ENCODE measurements around the gene SHE. TPM values are rescaled to one million over a fixed set of nuclear protein-coding genes. Genes with fewer than 3 reads are reported as not detected.

The SHE gene
- total and polyA plus RNA-seq, 10 of the 15 experiments (the other 5 are each of a cell fraction or from before 2014, with no cell fraction given): under 0.01 to 0.05 (median 0.03) TPM; not detected in 3

DNA sequence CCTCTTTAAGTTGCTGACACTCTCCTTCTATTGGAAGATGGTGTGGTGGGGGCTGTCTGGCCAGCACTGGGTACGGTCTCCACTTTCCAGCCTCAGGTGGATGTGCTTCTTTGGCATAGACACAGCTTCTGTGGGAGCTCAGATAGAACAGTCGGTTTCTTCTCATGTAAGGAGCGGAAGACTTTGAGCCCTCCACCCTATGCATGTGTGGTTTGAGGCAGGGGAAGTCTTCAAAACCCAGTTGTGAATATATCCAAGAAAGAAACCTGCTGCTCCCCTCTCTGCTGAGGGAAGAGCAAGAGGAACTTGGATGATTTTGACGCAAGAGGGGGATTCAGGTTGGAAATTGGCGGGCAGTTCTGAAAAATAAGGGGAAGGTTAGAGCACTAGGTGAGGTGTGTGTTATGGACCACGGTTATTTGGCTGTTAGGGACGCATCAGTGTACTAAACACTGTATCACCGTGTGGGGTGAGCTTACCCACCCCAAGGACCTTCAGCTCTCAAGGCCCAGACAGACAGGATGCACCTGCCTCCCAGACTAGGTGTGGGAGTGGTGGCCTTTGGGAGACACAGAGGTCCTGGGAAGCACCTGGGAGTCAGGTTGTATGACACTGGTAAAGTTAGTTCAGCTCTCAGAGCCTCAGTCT, 60.8 kb downstream of the SHE start:
- DNase-seq (ENCODE audit: low read depth, low spot score) (no peak), FAIRE-seq (no peak), ATAC-seq (no peak)
- TF ChIP-seq TCF3 (IDR thresholded peaks at IDR 0.05; ENCODE audit: borderline replicate concordance, insufficient read depth, low read depth, low read length) (no peak), SREBF2 (IDR thresholded peaks at IDR 0.05; ENCODE audit: low read length) (no peak), ESRRA (IDR thresholded peaks at IDR 0.05; ENCODE audit: low read length) (no peak), SPI1 (IDR thresholded peaks at IDR 0.05; ENCODE audit: borderline replicate concordance, insufficient read depth, low read depth, low read length) (no peak), SUZ12 (IDR thresholded peaks at IDR 0.05; ENCODE audit: unreplicated experiment) (no peak)
- TF ChIP-seq, protein P1, sequence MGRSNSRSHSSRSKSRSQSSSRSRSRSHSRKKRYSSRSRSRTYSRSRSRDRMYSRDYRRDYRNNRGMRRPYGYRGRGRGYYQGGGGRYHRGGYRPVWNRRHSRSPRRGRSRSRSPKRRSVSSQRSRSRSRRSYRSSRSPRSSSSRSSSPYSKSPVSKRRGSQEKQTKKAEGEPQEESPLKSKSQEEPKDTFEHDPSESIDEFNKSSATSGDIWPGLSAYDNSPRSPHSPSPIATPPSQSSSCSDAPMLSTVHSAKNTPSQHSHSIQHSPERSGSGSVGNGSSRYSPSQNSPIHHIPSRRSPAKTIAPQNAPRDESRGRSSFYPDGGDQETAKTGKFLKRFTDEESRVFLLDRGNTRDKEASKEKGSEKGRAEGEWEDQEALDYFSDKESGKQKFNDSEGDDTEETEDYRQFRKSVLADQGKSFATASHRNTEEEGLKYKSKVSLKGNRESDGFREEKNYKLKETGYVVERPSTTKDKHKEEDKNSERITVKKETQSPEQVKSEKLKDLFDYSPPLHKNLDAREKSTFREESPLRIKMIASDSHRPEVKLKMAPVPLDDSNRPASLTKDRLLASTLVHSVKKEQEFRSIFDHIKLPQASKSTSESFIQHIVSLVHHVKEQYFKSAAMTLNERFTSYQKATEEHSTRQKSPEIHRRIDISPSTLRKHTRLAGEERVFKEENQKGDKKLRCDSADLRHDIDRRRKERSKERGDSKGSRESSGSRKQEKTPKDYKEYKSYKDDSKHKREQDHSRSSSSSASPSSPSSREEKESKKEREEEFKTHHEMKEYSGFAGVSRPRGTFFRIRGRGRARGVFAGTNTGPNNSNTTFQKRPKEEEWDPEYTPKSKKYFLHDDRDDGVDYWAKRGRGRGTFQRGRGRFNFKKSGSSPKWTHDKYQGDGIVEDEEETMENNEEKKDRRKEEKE (IDR thresholded peaks at IDR 0.05): no peak
- Histone ChIP-seq H3K79me2 (ENCODE audit: control insufficient read depth, insufficient read depth, low read length) (no peaks in the 10 kb centered on the region), H4K20me1 (ENCODE audit: control insufficient read depth, insufficient read depth) (no peaks in the 10 kb centered on the region; the same call in 1 of the 2 replicates), H3K4me3 (no peak overlapping the region), H3K27ac (ENCODE audit: control insufficient read depth, insufficient read depth) (no peak overlapping the region), H2AFZ (ENCODE audit: control insufficient read depth, low read depth, low read length) (no peak overlapping the region), H3K4me2 (ENCODE audit: control insufficient read depth, insufficient read depth) (no peak overlapping the region), H3K9ac (ENCODE audit: control insufficient read depth, insufficient read depth, low read length) (no peak overlapping the region), H3K36me3 (ENCODE audit: control insufficient read depth in 2 of 2, insufficient read depth in 2 of 2, low read length in 1 of 2) (no peaks in the 10 kb centered on the region), H3K4me1 (ENCODE audit: control insufficient read depth, insufficient read depth, low read length) (peaks cover 43% of the 10 kb centered on the region), H3K27me3 (replicated peaks in 1 of 2; ENCODE audit: control insufficient read depth in 2 of 2, insufficient read depth in 2 of 2, low read length in 1 of 2) (no peaks in the 10 kb centered on the region), H3K9me3 (replicated peaks; ENCODE audit: control insufficient read depth, insufficient read depth, low read length) (no peaks in the 10 kb centered on the region; the same call in 1 of the 3 replicates)
- SMC1A ChIA-PET (ENCODE audit: uncharacterized antibody, unreplicated experiment): interaction anchor here (1.5 to 6.3 kb wide), 5 partner anchors 9 to 43 kb away, joined by 4 to 89 read pairs (median 6); no protein-coding TSS in a partner anchor
- in situ Hi-C loops (cut with MboI): no loop called here
- POLR2A ChIA-PET: interaction anchor here (0.6 to 2.2 kb wide), 6 partner anchors 21 to 83 kb away, joined by 3 to 6 read pairs (median 3); no protein-coding TSS in a partner anchor
- RAD21 ChIA-PET (ENCODE audit: unreplicated experiment): interaction anchor here (8.6 kb wide), 1 partner anchor 32 kb away, joined by 80 read pairs; no protein-coding TSS in a partner anchor
- CTCF ChIA-PET: interaction anchor here (0.9 to 7.4 kb wide), 12 partner anchors 12 to 109 kb away, joined by 3 to 67 read pairs (median 4); no protein-coding TSS in a partner anchor
- no TSS peak for BruUV-seq (replicated peaks)
- 87% methylated on average over 8 of the region's 8 CpGs for WGBS (ENCODE audit: insufficient coverage, insufficient replicate concordance, low lambda C conversion rate, missing lambda C conversion rate)
- intact Hi-C loops (cut with micrococcal nuclease; ENCODE audit: unreplicated experiment): loop anchor here (5.0 kb wide), 1 partner anchor 114 kb away; the partner anchor contains the start of gene ATP8B2

All from GM12878 (cell line).